CD14-positive monocyte (primary cell): ENCODE measurements around the gene SEMA6B. TPM values are rescaled to one million over a fixed set of nuclear protein-coding genes. Genes with fewer than 3 reads are reported as not detected.

Source experiments
- DNase-seq, 3 donors: peaks; one replicate each; pipeline ENCODE4 v3.0.0-alpha.2; 2011 to 2022
- H2AFZ ChIP-seq: 2 replicates; pipeline ENCODE4 v1.6.0; 2012; ENCODE audit warnings: mild to moderate bottlenecking, low read depth, low read length, inconsistent platforms; ENCODE audit not compliant: insufficient read depth, poor library complexity, severe bottlenecking
- H3K27ac ChIP-seq, 2 donors: 1 replicate in 1 of 2; 2 replicates in 1 of 2; pipeline ENCODE4 v1.5.1; 2012 to 2013; ENCODE audit warnings: low read length in 2 of 2, control low read depth in 1 of 2, inconsistent platforms in 1 of 2, low read depth in 1 of 2, mild to moderate bottlenecking in 1 of 2
- H3K27me3 ChIP-seq, 2 donors: one replicate each; pipeline versions ENCODE4 v1.6.0 to v1.6.1; 2011 to 2013; ENCODE audit warnings: low read length in 2 of 2; ENCODE audit not compliant: control insufficient read depth in 2 of 2, insufficient read depth in 2 of 2
- H3K36me3 ChIP-seq, 2 donors: replicated peaks in 1 of 2; 1 replicate in 1 of 2; 2 replicates in 1 of 2; pipeline versions ENCODE4 v1.5.1 to v1.6.1; 2012 to 2013; ENCODE audit warnings: low read length in 2 of 2, control low read depth in 1 of 2, inconsistent platforms in 1 of 2, mild to moderate bottlenecking in 1 of 2; ENCODE audit not compliant: insufficient read depth in 2 of 2, control insufficient read depth in 1 of 2
- H3K4me1 ChIP-seq, 2 donors: 1 replicate in 1 of 2; 2 replicates in 1 of 2; pipeline versions ENCODE4 v1.5.1 to v1.6.1; 2012 to 2013; ENCODE audit warnings: low read length in 2 of 2, control low read depth in 1 of 2, inconsistent platforms in 1 of 2, mild to moderate bottlenecking in 1 of 2, moderate library complexity in 1 of 2; ENCODE audit not compliant: insufficient read depth in 2 of 2, control insufficient read depth in 1 of 2
- H3K4me2 ChIP-seq: replicated peaks from 2 replicates; pipeline ENCODE3; 2012; ENCODE audit warnings: low read length, moderate library complexity, mild to moderate bottlenecking; ENCODE audit not compliant: poor library complexity, severe bottlenecking; ENCODE audit errors: extremely low read depth
- H3K4me3 ChIP-seq, 3 experiments: fragments of 200-600 bp in 1 of 3; sonication (generic) in 1 of 3; replicated peaks in 1 of 3; 1 replicate in 2 of 3; 2 replicates in 1 of 3; pipeline ENCODE4 v1.5.1; 2011 to 2013; ENCODE audit warnings: low read length in 3 of 3, mild to moderate bottlenecking in 3 of 3, control low read depth in 2 of 3, low read depth in 2 of 3, inconsistent platforms in 1 of 3, moderate library complexity in 1 of 3
- H3K79me2 ChIP-seq: 2 replicates; pipeline ENCODE4 v1.6.0; 2012; ENCODE audit warnings: mild to moderate bottlenecking, control low read depth, inconsistent platforms, low read length, moderate library complexity; ENCODE audit not compliant: insufficient read depth
- H3K9ac ChIP-seq: 2 replicates; pipeline ENCODE4 v1.6.0; 2017; ENCODE audit warnings: low read length, mild to moderate bottlenecking; ENCODE audit not compliant: insufficient read depth, poor library complexity, severe bottlenecking
- H3K9me3 ChIP-seq, 2 donors: replicated peaks in 1 of 2; 1 replicate in 1 of 2; 2 replicates in 1 of 2; pipeline versions ENCODE4 v1.5.1 to v1.6.1; 2012 to 2013; ENCODE audit warnings: low read length in 2 of 2, control low read depth in 1 of 2; ENCODE audit not compliant: control insufficient read depth in 1 of 2, insufficient read depth in 1 of 2
- H4K20me1 ChIP-seq: 2 replicates; pipeline ENCODE4 v1.6.0; 2012; ENCODE audit warnings: mild to moderate bottlenecking, low read length, control low read depth, moderate library complexity; ENCODE audit not compliant: insufficient read depth
- H3K27ac Mint-ChIP-seq, 7 donors: one replicate each; pipeline ENCODE4 v1.8.0; 2020; ENCODE audit warnings: mild to moderate bottlenecking in 7 of 7, mixed read lengths in 7 of 7, moderate library complexity in 6 of 7, inconsistent platforms in 2 of 7
- H3K27me3 Mint-ChIP-seq, 3 donors: one replicate each; pipeline ENCODE4 v1.8.0; 2021 to 2022; ENCODE audit warnings: low read depth in 3 of 3, mild to moderate bottlenecking in 3 of 3, mixed read lengths in 3 of 3, moderate library complexity in 3 of 3, inconsistent platforms in 1 of 3
- H3K36me3 Mint-ChIP-seq, 2 donors: one replicate each; pipeline ENCODE4 v1.8.0; 2020; ENCODE audit warnings: mixed read lengths in 2 of 2, inconsistent platforms in 1 of 2, mild to moderate bottlenecking in 1 of 2
- H3K4me1 Mint-ChIP-seq: one replicate; pipeline ENCODE4 v1.8.0; 2020; ENCODE audit warnings: mild to moderate bottlenecking, mixed read lengths
- H3K4me3 Mint-ChIP-seq, 2 donors: one replicate each; pipeline ENCODE4 v1.8.0; 2020; ENCODE audit warnings: mild to moderate bottlenecking in 2 of 2, mixed read lengths in 2 of 2, moderate library complexity in 1 of 2
- H3K9me3 Mint-ChIP-seq, 7 donors: one replicate each; pipeline ENCODE4 v1.8.0; 2020 to 2022; ENCODE audit warnings: mixed read lengths in 7 of 7, mild to moderate bottlenecking in 6 of 7, moderate library complexity in 6 of 7, inconsistent platforms in 2 of 7
- WGBS: methylation state at CpG from one replicate; pipeline ENCODE4 v1.1.5; 2013; ENCODE audit warnings: missing lambda C conversion rate; ENCODE audit not compliant: insufficient coverage; 5-methylcytosine and 5-hydroxymethylcytosine counted together
- intact Hi-C, 2 donors: fragments of 100-400 bp; cut with micrococcal nuclease; formaldehyde crosslinking; loops; one replicate each; pipeline versions ENCODE4 v1.15.0 to v1.15.1; 2023
- polyA plus RNA-seq, 3 donors: library from polyadenylated mRNA; depleted of rRNA in 1 of 3; unstranded in 2 of 3; stranded (reverse) in 1 of 3; fragments of 300-500 nt in 2 of 3; fragments of >200 nt in 1 of 3; fragmentation: Illumina TruSeq in 2 of 3; gene quantifications; 1 replicate in 2 of 3; 2 replicates in 1 of 3; pipeline ENCODE4 v1.2.3, GENCODE V29; 2012 to 2021
- TF ChIP-seq, protein P1 (sequence below): fragments of 200-600 bp; IDR thresholded peaks from one replicate; pipeline ENCODE4 v1.8.0; 2022; ENCODE audit warnings: antibody characterized with exemption, mild to moderate bottlenecking

Gene SEMA6B
- polyA plus RNA-seq, 3 donors = 0.12 to 1.6 (median 0.87) TPM

GRCh38 chr19:4571305-4571917 lies 11.9 kb upstream of the SEMA6B start:
- peaks cover 0 to 5% (median 2%) of the 10 kb centered on the region in 7 donors for H3K9me3 Mint-ChIP-seq
- H4K20me1 ChIP-seq = no peaks in the 10 kb centered on the region
- H3K4me1 ChIP-seq = peaks cover 28 to 29% of the 10 kb centered on the region in 2 donors
- H3K27me3 ChIP-seq = peaks cover 0 to 29% of the 10 kb centered on the region in 2 donors
- H3K4me3 ChIP-seq = no peak overlapping the region
- intact Hi-C loops = no loop called here
- H3K9ac ChIP-seq = no peak overlapping the region
- TF ChIP-seq, protein P1, sequence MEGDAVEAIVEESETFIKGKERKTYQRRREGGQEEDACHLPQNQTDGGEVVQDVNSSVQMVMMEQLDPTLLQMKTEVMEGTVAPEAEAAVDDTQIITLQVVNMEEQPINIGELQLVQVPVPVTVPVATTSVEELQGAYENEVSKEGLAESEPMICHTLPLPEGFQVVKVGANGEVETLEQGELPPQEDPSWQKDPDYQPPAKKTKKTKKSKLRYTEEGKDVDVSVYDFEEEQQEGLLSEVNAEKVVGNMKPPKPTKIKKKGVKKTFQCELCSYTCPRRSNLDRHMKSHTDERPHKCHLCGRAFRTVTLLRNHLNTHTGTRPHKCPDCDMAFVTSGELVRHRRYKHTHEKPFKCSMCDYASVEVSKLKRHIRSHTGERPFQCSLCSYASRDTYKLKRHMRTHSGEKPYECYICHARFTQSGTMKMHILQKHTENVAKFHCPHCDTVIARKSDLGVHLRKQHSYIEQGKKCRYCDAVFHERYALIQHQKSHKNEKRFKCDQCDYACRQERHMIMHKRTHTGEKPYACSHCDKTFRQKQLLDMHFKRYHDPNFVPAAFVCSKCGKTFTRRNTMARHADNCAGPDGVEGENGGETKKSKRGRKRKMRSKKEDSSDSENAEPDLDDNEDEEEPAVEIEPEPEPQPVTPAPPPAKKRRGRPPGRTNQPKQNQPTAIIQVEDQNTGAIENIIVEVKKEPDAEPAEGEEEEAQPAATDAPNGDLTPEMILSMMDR = no peak
- no peaks in the 10 kb centered on the region for H3K9me3 ChIP-seq
- WGBS = 94% methylated on average over 13 of the region's 22 CpGs
- DNase-seq = no peak
- H3K27me3 Mint-ChIP-seq = peaks cover 18 to 39% (median 28%) of the 10 kb centered on the region in 3 donors
- H3K4me1 Mint-ChIP-seq = peaks cover 40% of the 10 kb centered on the region
- no peak overlapping the region for H3K27ac Mint-ChIP-seq
- H3K4me3 Mint-ChIP-seq = no peak overlapping the region
- H3K36me3 Mint-ChIP-seq = no peaks in the 10 kb centered on the region
- H3K27ac ChIP-seq = no peak overlapping the region
- no peaks in the 10 kb centered on the region for H3K79me2 ChIP-seq
- H3K36me3 ChIP-seq = no peaks in the 10 kb centered on the region
- no peak overlapping the region for H3K4me2 ChIP-seq
- no peak overlapping the region for H2AFZ ChIP-seq

DNA sequence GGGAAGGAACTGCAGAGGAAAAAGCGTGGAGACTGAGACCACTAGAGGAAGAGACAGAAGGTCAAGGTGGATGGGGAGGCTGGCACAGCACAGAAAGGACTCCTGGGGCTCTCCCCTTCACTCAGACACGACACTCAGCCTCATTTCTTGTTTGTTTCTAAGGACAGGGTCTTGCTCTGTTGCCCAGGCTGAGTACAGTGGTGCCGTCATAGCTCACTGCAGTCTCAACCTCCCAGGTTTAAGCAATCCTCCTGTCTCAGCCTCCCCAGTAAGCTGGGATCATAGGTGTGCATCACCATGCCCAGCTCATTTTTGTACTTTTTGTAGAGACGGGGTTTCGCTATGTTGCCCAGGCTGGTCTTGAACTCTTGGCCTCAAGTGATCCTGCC lies 11.4 kb upstream of the SEMA6B start:
- 98% methylated on average over 5 of the region's 5 CpGs for WGBS
- H3K9me3 ChIP-seq = no peaks in the 10 kb centered on the region
- DNase-seq = no peak
- H3K27ac Mint-ChIP-seq = peak overlapping the region in 1 of 7 donors; percentile 71
- no peak overlapping the region for H3K4me3 ChIP-seq
- H3K36me3 ChIP-seq = no peaks in the 10 kb centered on the region
- TF ChIP-seq, protein P1 = no peak
- no peak overlapping the region for H3K4me2 ChIP-seq
- no peaks in the 10 kb centered on the region for H4K20me1 ChIP-seq
- H3K9ac ChIP-seq = no peak overlapping the region
- H3K36me3 Mint-ChIP-seq = no peaks in the 10 kb centered on the region
- no peak overlapping the region for H3K27ac ChIP-seq
- H3K4me1 ChIP-seq = peaks cover 28 to 29% of the 10 kb centered on the region in 2 donors
- peaks cover 38% of the 10 kb centered on the region for H3K4me1 Mint-ChIP-seq
- peaks cover 0 to 24% of the 10 kb centered on the region in 2 donors for H3K27me3 ChIP-seq
- intact Hi-C loops = no loop called here
- peaks cover 21 to 34% (median 24%) of the 10 kb centered on the region in 3 donors for H3K27me3 Mint-ChIP-seq
- peaks cover 0 to 3% (median under 1%) of the 10 kb centered on the region in 7 donors for H3K9me3 Mint-ChIP-seq
- H3K79me2 ChIP-seq = no peaks in the 10 kb centered on the region
- H2AFZ ChIP-seq = no peak overlapping the region
- H3K4me3 Mint-ChIP-seq = peak overlapping the region in 1 of 2 donors; percentile 16
